WI38 (cell line): Measurements from ENCODE around the gene RINT1.

Source experiments
- H3K4me3 ChIP-seq: 2 replicates; pipeline ENCODE4 v1.5.1; 2011; ENCODE audit warnings: low read depth, mild to moderate bottlenecking, control low read depth, low read length
- TF ChIP-seq, protein P1 (sequence below): IDR thresholded peaks from 2 replicates; pipeline ENCODE4 v1.5.1; 2012; ENCODE audit warnings: low read depth, mild to moderate bottlenecking, control low read depth, low read length

Gene RINT1

DNA sequence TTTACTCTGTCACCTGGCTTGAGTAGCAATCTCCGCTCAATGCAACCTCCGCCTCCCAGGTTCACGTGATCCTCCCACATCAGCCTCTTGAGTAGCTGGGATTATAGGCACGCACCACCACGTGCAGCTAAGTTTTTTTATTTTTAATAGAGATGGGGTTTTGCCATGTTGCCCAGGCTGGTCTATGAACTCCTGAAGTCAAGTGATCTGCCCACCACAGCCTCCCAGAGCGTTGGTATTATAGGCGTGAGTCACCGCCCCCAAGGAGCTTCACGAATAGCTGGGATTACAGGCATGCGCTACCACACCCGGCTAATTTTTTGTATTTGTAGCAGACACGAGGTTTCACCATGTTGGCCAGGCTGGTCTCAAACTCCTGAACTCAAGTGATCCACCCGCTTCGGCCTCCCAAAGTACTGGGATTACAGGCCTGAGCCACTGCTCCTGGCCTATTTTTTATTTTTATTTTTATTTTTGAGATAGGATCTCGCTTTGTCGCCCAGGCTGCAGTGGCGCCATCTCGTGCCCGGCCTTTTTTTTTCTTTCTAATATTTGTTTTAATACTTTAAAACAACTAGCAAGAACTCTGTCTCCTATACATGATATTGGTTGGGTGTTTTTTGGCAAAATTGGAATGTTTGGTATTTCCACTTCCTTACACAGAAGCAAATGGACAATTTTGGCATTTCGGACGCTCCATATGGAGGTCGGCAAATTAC lies 48.2 kb downstream of the RINT1 start:
- TF ChIP-seq, protein P1, sequence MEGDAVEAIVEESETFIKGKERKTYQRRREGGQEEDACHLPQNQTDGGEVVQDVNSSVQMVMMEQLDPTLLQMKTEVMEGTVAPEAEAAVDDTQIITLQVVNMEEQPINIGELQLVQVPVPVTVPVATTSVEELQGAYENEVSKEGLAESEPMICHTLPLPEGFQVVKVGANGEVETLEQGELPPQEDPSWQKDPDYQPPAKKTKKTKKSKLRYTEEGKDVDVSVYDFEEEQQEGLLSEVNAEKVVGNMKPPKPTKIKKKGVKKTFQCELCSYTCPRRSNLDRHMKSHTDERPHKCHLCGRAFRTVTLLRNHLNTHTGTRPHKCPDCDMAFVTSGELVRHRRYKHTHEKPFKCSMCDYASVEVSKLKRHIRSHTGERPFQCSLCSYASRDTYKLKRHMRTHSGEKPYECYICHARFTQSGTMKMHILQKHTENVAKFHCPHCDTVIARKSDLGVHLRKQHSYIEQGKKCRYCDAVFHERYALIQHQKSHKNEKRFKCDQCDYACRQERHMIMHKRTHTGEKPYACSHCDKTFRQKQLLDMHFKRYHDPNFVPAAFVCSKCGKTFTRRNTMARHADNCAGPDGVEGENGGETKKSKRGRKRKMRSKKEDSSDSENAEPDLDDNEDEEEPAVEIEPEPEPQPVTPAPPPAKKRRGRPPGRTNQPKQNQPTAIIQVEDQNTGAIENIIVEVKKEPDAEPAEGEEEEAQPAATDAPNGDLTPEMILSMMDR: no peak
- no peak overlapping the region for H3K4me3 ChIP-seq

DNA sequence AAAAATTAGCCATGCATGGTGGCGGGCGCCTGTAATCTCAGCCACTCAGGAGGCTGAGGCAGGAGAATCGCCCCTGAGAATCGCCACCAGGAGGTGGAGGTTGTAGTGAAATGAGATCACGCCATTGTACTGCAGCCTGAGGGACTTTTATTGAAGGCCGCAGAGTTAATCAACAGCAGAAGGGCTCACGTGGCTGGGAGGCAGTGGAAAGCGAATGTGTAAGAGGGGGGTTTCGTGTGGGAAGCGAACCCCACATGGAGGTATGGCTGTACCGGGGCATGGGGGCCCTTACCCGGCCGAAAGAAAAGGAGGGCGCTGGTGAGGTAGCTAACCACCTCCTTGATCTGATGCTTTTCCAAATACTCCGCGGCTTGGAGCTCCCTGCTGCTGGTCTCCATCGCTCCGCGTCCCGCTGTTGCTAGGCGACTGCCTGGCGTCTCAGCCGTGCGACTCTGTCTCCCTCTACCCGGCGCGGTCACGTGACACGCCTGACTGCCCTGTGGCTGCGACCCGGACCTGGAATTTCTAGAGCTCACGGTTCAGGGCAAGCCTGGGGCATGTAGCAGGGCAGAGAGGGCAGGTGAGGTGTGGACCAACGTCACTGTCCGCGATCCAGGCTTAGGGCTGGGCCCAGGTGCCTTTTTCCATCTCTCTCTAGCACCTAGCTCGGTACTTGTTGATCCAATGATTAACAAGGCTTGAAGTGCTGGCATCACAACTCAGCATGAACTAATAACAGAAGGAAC lies 49.2 kb downstream of the RINT1 start, which contains the start of gene EFCAB10:
EFCAB10 (minus strand) TSS at position 428 of the 746 bp plus-strand sequence; CDS start at position 398, 30 bp downstream.
- peak within 1 kb of the TSS; percentile 49 for H3K4me3 ChIP-seq

DNA sequence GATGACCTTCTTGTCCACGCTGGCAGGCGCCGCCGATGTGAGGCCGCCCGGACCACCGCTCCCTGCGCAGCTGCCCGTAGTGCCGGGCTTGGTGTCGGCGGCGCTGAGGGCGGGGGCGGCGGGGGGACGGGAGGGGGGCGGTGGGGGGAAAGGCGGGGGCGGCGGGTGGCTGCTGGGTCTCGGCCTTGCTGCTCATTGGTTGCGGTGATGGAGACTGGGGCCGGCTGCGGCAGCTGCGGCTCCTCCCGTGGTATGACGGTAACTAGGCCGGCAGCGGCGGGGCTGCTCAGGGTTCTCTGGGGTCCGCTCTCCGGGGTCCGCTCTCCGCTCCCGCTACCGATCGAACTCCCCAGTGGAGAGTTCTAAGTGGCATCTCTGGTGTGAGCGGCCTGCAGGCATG lies 51.1 kb downstream of the RINT1 start:
- H3K4me3 ChIP-seq: no peak overlapping the region
- TF ChIP-seq, protein P1: no peak

More for the DNA sequence above, 49.2 kb downstream of the RINT1 start, which contains the start of gene EFCAB10:
- TF ChIP-seq, protein P1: no peak

DNA sequence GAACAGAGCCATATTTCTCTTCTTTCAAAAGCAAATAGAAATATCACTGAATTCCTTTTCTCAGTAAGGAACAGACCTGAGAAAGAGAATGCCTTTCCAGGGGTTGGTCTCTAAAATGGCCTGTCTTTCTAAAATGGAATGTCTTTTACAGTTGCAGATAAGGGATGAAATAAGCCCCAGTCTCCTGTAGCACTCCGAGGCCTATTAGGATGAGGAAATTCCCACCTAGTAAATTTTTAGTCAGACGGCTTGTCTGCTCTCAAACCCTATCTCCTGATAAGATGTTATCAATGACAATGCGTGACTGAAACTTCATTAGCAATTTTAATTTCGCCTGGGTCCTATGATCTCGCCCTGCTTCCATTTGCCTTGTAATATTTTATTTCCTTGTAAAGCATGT lies 52.2 kb downstream of the RINT1 start:
- no peak overlapping the region for H3K4me3 ChIP-seq
- TF ChIP-seq, protein P1: no peak

DNA sequence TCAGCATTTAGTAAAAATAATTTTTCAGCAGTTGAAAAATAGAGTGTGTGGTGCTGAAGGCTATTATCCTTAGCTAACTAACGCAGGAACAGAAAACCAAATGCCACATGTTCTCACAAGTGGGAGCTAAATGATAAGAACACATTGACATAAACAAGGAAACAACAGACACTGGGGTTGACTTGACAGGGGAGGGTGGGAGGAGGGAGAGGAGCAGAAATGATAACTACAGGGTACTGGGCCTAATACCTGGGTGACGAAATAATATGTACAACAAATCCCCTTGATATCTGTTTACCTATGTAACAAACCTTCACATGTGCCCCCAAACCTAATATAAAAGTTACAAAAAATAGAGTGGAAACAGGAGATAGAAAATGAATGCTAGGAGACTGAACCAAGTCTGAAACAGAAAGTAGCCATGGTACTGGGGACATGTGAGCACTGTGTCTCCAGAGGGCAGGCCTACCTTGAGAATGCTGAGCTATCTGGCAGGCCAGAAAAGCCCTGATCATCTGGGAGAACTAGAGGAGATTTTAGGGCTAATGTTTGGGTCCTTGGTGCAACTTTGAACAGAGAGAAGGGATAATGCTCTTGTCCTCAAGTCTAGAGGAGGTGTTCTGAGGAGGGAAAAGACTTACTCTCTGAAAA lies 54.0 kb downstream of the RINT1 start:
- H3K4me3 ChIP-seq: no peak overlapping the region
- TF ChIP-seq, protein P1: no peak

DNA sequence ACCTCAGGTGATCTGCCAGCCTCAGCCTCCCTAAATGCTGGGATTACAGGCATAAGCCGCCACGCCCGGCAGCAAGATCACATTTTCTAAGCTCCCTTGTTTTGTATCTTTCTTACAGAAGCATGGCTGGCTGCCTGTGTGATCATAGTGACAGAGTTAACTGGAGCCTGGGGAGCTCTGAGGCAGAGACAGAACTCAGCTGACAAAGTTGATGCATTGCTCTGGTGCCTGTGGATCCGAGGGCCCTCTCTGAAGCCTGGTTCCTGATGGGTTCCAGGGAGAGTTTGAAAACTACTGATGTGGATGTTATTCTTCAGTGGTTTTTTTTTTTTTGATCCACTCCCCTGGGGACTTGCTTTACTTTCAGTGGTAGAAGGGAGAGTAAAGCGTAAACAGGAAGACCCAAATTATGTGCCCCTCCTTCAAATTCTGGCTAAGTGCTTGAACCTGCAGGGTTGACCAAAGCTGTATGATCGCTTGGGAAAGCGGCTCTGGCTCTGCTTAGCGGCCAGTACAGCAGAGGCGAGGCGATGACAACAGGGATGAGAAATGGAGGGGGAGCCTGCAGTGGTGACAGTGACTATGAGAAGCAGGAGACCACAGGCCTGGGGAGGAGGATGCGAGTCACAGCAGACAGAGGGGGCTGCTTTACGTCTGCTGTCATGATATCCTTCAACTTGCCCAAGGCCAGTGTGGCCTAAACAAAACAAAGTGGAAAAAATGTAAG lies 56.1 kb downstream of the RINT1 start:
- TF ChIP-seq, protein P1: no peak
- H3K4me3 ChIP-seq: no peak overlapping the region
